EH (cell line): ENCODE measurements around the gene CACNA2D3.

ENCODE experiments used
- DNase-seq: peaks from one replicate; pipeline ENCODE4 v3.0.0-alpha.2; 2015; ENCODE audit warnings: low read depth

Gene CACNA2D3

DNA sequence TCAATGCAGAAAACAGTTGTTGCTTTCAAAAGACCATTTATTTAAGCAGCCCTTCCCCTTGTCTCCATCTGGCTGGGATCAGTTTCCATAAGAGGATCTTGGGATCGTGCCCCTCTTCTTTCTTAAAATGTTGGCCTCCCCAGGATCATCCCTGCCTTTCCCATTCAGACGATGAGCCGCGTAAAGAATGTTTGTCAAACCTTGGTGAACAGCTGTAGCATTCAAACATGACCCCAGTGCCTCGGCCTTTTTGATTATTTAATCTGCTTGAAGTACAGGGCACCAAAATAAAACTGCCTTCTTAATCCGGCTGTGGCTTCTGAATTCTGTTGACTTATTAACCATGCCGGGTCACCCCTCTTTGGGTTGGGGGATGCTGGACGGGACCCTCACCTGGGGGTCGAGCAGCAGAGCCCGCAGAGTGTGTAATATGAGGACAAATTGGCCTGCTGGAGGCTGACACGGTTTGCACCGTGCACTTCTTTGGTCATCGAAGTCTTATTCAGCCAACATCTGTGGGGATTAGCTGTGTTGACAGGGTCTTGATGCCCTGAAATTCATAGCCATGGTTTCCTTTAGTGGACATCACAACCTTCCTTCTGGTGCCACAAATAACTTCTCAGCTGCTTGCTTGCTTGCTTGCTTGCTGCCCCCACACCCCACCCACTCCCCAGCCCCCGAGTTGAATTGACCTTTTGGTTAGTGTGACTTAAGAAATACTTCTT is 805.9 kb downstream of the CACNA2D3 start, which contains the start of gene LRTM1:
Gene LRTM1 (minus strand): TSS at position 14 of the 725 bp plus-strand sequence. CDS start 148 bp downstream, outside the sequence.
- no peak for DNase-seq

DNA sequence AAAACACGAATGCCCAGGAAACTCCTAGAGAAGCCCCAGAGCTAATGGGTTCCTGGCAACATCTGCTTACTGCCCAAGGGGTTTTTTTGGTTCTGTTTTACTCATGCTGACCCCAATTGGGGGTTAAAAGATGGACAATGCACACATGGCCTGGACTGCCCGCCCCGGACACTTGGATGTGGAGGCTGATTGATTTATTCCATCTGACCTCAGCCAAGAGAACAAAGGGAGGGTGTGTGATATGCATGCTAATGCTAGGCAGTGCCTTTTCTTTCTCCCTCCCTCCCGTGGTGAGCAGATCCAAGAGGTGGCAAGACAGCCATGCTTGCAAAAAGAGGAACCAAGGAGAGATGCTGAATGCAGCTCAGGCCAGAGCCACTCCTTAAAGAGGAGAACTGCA is 808.8 kb downstream of the CACNA2D3 start:
- no peak for DNase-seq

DNA sequence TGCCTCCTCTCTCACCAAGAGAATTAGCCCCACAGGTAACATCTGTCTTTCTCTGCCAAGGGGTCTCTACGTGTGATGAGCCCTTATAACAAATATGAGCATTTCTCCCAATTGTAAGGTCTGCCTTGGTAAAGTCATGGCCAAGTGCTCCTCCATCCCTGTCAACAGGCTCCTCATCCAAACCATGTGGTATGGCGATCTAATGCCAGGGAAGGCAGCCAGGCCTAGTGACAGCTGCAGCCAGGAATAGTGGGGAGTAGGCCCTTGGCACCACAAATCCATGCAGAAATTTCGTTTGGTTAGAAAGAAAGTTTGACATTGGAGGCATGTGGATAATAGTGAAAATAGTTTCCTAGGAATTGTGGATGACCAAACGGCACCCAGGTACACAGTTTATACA is 810.3 kb downstream of the CACNA2D3 start:
- DNase-seq, result no peak

DNA sequence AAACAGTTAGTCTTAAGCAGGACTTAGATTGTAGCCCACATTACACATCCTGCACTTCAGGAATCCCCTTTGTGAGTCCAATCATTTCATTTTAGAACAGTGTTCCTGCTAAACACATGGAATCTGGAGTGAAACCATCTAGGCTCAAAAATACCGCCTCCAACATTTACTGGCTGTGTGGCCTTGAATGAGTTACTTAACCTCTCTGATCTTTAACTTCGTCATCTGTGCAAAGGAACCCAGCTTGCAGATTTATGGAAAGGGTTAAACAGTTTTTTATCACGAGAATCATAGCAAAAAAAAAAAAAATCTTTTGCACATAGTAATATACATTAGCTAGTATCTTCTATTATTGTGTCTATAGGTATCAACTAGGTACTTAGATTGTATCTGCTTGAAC is 813.5 kb downstream of the CACNA2D3 start:
- no peak for DNase-seq

DNA sequence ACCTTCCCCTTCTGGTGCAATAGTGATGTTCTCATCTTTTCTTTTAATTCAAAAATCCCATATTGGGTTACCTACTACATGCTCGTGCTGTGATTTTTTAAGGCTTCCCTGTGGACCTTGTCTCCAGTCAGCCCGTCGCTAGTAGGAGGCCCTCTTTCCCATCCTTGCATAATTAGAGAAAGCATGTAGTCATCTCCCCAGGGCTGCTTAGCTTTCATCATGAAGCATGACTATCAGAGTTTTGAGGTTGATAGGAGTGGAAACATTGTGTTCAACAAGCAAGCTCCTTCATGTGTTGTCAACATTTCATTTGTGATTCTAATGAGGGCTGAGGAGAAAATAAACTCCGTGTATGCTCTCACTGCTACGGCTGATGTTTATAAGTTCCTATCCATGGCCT is 814.2 kb downstream of the CACNA2D3 start:
- no peak for DNase-seq

DNA sequence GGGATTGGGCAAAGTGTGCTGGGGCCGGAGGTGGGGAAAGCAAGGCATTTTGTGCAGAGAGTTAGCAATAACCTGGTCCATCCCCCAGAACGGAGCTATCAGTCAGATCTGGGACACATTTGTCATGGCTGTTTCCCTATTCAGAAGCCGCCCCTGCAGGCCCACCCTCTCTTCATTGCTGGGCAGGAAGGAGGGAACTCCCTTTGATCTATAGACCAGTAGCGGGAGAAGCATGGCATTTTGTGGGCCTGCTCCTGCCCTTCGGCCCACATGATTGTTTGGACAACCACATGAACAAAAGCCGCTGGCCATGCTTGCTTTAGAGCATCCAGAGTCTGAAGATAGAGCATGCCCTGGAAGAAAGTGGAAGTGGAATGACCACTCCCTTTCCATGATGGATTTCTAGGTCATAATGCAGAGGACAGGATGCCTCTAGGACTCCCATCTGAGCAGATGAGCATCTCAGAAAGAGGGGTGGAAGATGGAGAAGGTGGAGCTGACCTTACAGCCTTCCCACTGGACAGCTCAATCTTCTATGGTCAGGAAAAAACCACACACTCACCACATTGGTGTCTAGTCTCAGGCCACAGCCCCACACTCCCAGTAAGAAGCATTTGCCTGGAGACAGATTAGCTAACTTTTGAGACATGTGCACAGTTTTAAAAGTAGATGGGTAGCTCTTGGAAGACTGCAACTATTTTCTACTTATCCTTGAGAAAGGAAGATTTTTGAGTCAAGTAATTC is 817.4 kb downstream of the CACNA2D3 start:
- DNase-seq, result peak; percentile 77

DNA sequence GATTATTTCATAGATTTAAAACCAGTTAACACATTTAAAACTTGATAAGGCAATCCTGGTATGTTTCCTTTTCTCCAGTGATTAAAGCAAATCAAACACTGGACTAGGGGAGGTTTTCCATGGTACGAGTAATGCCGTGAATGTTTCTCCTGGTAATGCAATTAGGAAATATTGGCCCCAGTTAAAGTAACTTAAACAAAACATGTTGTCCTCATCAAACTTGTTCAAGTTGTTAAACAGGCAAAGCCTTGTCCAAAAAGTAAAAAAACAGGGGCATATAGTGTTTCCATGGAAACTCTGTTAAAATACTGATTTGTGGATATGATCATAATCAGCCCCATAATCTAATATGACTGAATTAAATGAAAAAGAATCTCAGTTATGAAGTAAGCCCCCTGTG is 818.6 kb downstream of the CACNA2D3 start:
- no peak for DNase-seq

DNA sequence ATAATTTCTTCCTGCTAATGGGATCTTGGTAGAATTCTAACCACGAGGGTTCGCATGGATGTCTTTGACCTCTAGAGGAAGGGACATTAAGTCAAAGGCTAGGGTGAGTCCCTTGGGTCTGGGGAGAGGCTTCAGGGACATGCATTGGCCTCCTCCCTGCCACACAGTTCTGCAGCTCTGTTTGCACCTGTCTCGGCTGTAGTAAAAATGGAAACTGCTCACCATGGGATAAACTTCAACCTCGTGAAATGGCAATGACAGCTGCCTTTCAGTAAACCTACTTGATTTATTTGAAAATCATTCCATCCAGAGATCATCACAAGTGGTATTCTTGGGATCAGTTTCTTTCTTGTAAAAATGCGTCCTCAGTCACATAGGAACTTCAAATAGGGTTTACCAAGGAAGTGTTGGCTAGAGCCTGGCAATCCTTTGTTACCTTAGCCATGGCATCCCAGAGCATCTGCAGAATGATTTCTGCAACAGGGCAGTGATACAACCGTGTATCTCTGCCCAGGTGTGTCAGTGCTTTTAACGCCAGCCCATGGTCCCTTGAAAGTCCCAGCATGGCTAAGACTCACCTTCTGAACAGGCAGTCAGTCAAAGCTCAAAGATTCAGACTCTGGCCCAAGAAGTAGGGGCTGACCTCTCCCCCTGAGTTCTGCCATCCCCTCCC is 819.5 kb downstream of the CACNA2D3 start:
- DNase-seq, result no peak

DNA sequence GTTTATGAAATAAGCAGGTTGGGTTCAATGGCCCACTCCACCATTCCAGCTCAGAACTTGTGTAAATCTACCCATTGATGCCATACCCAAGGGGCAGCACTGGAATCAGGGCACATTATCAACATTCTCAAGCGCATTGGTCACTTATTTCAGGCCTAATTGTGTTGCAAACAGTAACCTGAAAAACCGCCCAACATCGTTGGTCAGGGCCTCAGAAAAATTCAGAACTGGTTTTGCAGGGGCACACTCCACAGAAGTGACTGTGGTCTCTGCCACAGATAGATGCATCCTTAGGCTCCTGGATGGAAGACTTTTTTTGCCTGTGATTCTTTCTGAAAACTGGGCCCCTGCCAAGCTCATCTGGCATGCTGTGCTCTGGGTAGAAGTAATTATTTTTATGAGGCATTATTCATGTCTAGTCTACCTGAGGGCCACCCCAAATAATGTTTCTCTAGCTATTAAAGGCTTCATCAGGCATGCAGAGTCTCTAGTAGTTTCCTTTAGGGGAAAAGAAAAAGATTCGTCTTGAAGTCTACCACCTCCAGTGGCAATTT is 827.2 kb downstream of the CACNA2D3 start:
- DNase-seq, result no peak

DNA sequence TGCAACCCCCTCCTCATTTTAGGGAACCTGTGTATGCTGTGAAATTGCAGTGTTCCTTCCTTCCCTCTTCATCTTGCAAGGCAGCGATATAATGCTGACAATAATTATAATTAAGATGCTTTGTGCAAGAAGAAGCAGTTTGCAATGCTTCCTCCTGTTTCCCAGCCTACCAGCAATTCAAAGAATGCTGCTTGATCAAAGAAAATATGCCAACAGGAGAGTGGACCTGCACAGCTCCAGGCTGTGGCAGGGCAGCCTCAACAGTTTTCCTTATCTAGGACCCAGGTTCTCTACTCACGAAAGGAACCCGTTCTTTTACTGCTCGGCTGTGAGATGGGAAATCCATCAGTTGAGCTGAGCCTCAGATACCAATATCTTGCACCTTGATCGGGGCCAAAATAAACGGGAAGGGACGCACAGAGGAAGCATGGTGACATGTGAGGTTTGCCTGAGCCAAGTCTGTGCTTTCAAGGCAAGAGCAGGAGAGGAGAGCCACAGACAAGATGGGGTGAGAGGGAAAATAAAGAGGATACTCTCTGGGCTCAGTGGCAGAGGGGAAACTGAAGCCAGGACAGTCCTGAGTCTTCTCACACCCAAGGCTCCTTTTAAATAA is 828.1 kb downstream of the CACNA2D3 start:
- no peak for DNase-seq

DNA sequence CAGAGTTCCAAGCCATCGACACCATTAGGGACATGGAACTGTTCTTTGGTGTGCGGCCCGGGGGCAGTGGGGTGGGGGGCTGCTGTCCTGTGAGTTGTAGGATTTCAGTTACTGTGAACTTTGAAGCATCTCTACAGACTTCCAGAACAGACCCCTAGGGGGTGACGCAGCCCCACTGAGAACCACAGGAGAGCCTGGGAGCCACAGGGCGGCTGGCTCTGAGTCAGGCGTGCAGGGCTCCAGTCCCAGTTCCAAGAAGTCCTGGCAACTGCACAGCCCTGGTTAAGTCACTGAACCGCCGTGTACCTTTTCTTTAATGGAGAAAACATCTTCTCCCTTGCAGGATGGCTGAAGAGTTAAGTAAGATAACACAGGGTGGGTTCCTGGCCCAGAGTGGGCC is 829.1 kb downstream of the CACNA2D3 start:
- peak; percentile 94 for DNase-seq

DNA sequence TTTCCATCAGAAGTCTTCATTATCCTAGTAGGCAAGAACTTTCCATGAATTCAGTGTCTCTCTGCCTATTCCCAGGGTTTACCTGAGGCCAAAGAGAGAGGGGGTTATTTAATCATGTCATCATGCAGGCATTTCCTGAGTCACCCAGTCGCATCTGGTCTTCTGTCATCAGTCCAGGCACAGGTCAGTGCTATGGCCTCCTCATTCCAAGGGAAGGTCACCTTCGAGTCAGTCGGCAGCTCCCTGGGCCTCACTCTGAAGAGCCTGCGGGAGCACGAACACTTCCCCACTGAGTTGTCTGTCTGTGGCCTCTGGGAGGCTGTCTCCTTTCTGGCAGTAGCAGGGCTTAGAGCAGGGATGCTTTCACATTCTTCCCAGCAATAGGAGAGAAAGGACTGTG is 831.7 kb downstream of the CACNA2D3 start:
- DNase-seq, result peak; percentile 98

DNA sequence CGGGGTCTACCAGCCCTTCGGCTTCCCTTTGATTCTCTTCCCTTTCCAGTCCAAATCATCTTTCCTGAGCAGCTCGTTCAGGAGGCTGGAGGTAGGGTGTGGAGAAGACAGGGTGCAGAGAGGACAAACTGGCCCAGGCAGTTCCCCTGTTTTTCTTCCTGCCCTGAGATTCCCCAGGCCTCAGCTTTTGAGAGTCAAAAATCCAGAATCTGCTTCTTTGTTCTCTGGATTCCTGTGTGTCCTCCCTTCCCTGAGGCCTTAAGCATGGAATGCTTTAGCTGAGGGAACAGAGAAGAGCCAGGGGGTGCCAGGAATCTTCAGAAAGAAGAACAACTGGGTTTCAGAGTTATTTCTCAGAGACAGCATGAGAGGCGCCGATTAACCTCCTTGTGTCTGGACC is 832.2 kb downstream of the CACNA2D3 start:
- DNase-seq, result peak; percentile 85

DNA sequence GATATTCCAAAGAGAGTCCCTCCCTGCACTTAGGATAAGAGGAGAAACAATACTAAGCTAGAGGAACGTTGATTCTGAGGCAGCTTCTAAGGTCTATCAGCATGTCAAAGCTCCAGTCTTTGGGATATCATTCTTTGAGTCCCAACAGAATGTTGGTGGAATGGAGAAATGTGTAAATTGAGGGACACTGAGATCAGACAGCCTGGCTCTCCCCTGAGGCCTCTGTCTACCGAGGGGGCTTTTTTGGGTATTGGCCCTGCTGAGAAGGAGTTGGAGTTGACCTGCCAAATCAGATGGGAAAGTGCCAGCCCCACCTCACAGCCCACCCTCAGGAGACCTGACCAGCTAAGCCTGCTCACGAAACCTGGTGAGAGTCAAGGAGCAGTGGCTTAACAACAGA is 833.1 kb downstream of the CACNA2D3 start:
- no peak for DNase-seq

DNA sequence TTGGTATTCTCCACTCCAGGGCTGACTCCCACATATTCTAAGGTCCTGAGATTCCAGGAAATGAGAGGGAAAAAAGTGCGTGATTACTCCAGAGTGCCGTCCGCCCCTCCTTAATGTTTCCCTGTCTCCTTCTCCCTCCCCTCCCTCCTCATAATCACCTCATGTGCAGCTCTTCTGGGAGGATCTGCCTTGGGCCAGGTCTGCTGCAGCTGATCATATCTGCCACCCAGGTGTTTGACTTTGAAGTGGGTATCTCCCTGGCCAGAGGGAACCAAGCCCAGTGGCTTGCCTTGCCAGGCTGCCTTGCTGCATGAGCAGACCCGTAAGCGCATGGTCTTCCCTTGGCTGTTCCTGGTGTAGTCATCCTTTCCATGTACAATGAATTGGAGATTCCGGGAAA is 833.6 kb downstream of the CACNA2D3 start:
- no peak for DNase-seq

DNA sequence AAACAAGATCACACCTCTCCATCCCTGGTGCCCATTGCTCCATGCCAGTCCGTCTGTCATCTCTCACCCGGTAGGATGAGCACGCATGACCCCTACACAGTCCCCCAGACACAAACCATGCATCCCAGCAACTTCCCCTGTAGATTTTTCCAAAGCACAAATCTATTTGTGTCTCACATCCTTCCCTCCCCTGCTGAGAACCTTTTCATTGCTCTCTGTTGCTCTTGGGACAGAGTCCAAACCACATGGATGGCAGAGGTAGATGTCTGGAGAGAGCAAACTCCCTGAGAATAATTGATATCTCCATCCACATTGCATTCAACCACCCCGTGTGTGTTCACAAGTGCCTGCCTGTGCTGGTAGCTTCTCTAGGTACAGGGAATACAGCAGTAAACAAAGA is 835.4 kb downstream of the CACNA2D3 start:
- peak; percentile 56 for DNase-seq

DNA sequence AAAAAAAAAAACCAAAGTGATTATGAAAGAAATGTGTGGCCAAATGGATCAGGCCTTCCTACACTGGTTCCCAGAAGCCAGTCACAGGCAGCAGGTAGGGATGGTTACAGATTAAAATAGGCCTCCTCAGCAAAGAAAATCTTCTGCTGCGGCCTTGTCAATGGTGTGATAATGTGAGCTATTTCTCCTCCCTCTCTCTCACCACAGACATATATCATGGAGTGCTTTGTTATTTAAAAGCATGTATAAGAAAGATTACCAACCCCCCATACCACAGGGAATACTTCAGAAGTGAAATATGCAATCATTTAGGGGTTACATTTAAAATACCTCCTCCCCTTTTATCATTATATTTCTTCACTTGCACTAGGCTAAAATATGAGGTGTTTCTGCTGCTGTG is 837.7 kb downstream of the CACNA2D3 start:
- peak; percentile 40 for DNase-seq

DNA sequence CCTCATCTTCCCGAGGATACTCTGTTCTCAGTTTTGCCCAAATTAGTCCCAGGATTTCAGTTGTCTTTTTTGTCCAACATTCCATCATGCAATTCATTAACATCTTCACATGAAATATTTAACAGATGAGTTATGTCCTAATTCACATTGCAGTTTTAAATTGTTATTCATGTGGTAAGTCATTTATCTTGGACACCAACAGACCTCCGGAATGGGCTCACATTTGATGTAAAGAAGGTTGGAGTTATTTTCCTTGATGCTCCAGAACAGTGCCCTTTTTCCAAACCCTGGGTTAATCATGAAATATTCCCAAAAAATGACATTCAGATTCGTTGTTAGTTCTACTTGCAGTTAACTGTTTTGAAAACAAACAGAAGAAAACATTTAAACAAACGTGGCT is 838.3 kb downstream of the CACNA2D3 start:
- DNase-seq, result peak; percentile 83

DNA sequence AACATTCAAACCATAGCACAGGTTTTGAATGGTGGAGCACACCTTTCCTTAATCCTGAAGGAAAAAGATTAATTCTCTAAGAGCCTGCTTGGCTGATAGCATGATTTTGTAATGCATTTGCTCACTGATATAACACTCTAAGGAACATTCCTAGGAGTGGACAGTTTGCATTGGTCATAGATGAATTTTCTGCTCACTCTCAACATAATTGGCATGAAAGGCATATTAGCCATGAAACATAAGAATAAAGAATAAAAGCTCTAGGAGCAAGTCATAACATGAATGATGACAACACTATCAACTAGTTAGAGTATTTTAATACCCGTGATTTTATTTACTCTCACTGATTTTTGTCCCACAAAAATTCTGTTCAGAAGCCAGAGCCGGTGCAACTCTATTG is 839.8 kb downstream of the CACNA2D3 start:
- no peak for DNase-seq

DNA sequence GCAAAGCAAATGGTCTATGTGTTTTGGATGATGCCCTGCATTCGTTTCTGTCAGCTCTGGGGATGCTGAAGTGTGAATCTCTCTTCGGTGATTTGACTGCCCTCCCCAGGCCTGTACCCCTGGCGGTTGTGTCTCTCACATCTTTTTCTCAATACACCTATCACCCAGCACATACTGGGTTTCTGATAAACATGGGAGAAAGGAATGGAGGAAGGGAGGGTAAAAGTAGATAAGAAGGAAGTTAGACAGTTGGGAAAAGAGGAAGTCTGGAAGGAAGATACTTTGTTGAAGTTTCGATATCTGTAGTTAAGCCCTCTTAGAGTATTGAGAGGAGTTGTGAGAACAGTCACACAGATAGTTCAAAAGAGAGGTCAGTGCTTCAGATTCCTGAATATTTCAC is 841.3 kb downstream of the CACNA2D3 start:
- no peak for DNase-seq

DNA sequence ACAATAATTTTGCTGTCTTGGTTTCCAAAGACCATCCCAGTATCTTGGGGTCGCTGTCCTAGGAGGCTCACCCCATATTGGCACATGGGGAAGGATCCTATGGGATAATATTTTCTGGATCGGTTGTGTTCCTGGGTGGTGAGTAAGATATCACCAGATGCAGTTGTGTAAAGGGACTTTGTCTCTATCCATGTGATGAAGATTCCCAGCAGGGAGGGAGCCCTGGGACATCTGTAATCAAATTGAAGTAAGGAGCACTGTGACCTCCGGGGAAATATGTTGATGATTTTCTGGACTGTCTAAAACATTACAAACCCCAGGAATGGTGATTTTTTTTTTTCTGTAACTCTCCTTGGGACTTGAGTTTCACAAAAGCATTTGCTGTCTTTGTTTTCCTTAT is 841.7 kb downstream of the CACNA2D3 start:
- peak; percentile 54 for DNase-seq

DNA sequence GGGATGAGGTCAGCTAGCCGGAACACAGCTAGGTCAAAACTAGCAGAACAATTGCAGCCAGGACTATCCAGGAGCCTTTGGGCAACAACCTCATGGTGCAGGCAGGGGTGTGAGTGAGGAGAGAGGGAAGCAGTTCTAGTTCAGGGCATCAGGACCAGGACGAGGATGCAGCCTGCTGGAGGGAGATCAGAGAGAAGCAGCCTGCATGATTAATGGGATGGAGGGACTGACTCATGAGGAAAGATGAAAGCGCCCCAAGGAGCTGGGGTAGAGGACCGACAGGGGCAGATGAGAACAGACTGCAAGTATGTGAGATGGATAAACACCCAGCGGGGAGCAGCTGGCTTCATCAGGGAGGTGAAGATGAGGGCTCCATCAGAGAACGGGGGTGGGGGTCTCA is 843.4 kb downstream of the CACNA2D3 start:
- DNase-seq, result peak; percentile 95
